Measurements from ENCODE around the gene RAD51B. TPM values are rescaled to one million over a fixed set of nuclear protein-coding genes. Genes with fewer than 3 reads are reported as not detected.

Gene RAD51B
- polyA plus RNA-seq, 3 donors, result 3.6 to 11.6 (median 9.4) TPM

GRCh38 chr14:68198713-68199495 lies 379.3 kb downstream of the RAD51B start:
- H3K9ac ChIP-seq (ENCODE audit: insufficient read depth, low read length, poor library complexity, severe bottlenecking), result no peak overlapping the region

DNA sequence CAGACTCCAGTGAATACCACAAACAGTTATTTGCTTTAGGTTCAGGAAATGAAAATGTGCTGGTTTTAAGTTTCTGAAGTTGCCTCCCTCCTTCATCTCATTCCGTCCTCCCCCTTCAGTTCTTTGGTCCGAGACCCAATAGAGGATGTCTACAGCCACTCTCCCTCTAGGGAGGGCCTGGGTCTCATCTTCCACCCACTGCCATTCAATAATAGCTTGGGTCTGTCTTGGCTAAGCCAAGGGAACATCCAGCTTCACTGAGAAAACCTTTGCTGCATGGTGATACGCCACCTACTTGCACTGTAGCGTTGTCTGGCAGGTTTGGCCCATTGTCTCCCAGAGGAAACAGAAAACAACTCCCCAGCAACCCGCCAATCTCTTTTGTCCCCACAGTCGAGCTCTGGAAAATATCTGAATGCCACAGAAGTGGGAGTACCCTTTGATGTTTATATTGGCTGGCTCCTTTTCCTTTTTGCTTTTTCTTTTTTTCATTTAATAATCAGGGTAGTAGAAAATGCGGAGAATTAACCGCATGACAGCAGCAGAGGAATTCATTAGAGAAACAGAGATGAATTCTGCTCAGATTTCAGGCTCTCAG lies 380.1 kb downstream of the RAD51B start:
- 90% methylated on average over 3 of the region's 8 CpGs for WGBS (ENCODE audit: insufficient coverage)
- Histone ChIP-seq H3K4me3 (replicated peaks in 1 of 3; ENCODE audit: low read depth in 2 of 3, low read length in 3 of 3) (no peak overlapping the region), H3K79me2 (ENCODE audit: insufficient read depth, low read length) (no peaks in the 10 kb centered on the region), H4K20me1 (ENCODE audit: insufficient read depth, low read length) (no peaks in the 10 kb centered on the region), H3K4me2 (replicated peaks; ENCODE audit: extremely low read depth, low read length, poor library complexity, severe bottlenecking) (no peak overlapping the region), H3K27me3 (ENCODE audit: control insufficient read depth in 2 of 2, insufficient read depth in 2 of 2, low read length in 2 of 2) (no peaks in the 10 kb centered on the region), H2AFZ (ENCODE audit: insufficient read depth, low read depth, low read length, poor library complexity, severe bottlenecking) (no peak overlapping the region), H3K9me3 (replicated peaks in 1 of 2; ENCODE audit: control insufficient read depth in 1 of 2, insufficient read depth in 1 of 2, low read length in 2 of 2) (no peaks in the 10 kb centered on the region), H3K9ac (ENCODE audit: insufficient read depth, low read length, poor library complexity, severe bottlenecking) (no peak overlapping the region), H3K27ac (ENCODE audit: low read depth in 1 of 2, low read length in 2 of 2) (no peak overlapping the region), H3K36me3 (replicated peaks in 1 of 2; ENCODE audit: control insufficient read depth in 1 of 2, insufficient read depth in 2 of 2, low read length in 2 of 2) (no peaks in the 10 kb centered on the region), H3K4me1 (ENCODE audit: control insufficient read depth in 1 of 2, insufficient read depth in 2 of 2, low read length in 2 of 2) (no peaks in the 10 kb centered on the region)
- Mint-ChIP-seq H3K4me1 (no peaks in the 10 kb centered on the region), H3K9me3 (no peaks in the 10 kb centered on the region), H3K27ac (no peak overlapping the region), H3K36me3 (no peaks in the 10 kb centered on the region), H3K4me3 (no peak overlapping the region), H3K27me3 (ENCODE audit: low read depth in 3 of 3) (peaks cover 0 to 2% (median 0%) of the 10 kb centered on the region in 3 donors)
- DNase-seq, result no peak
- TF ChIP-seq, protein P1, sequence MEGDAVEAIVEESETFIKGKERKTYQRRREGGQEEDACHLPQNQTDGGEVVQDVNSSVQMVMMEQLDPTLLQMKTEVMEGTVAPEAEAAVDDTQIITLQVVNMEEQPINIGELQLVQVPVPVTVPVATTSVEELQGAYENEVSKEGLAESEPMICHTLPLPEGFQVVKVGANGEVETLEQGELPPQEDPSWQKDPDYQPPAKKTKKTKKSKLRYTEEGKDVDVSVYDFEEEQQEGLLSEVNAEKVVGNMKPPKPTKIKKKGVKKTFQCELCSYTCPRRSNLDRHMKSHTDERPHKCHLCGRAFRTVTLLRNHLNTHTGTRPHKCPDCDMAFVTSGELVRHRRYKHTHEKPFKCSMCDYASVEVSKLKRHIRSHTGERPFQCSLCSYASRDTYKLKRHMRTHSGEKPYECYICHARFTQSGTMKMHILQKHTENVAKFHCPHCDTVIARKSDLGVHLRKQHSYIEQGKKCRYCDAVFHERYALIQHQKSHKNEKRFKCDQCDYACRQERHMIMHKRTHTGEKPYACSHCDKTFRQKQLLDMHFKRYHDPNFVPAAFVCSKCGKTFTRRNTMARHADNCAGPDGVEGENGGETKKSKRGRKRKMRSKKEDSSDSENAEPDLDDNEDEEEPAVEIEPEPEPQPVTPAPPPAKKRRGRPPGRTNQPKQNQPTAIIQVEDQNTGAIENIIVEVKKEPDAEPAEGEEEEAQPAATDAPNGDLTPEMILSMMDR (IDR thresholded peaks at IDR 0.05), result no peak
- intact Hi-C loops (cut with micrococcal nuclease), result no loop called here

More at GRCh38 chr14:68198713-68199495, 379.3 kb downstream of the RAD51B start:
- Mint-ChIP-seq H3K36me3 (no peaks in the 10 kb centered on the region), H3K27me3 (ENCODE audit: low read depth in 3 of 3) (no peaks in the 10 kb centered on the region), H3K4me1 (no peaks in the 10 kb centered on the region), H3K27ac (no peak overlapping the region), H3K4me3 (no peak overlapping the region), H3K9me3 (no peaks in the 10 kb centered on the region)
- no peaks in the 10 kb centered on the region for H3K9me3 ChIP-seq (replicated peaks in 1 of 2; ENCODE audit: control insufficient read depth in 1 of 2, insufficient read depth in 1 of 2, low read length in 2 of 2)
- no peak overlapping the region for H3K4me3 ChIP-seq (replicated peaks in 1 of 3; ENCODE audit: low read depth in 2 of 3, low read length in 3 of 3)
- no peaks in the 10 kb centered on the region for H4K20me1 ChIP-seq (ENCODE audit: insufficient read depth, low read length)
- no peaks in the 10 kb centered on the region for H3K36me3 ChIP-seq (replicated peaks in 1 of 2; ENCODE audit: control insufficient read depth in 1 of 2, insufficient read depth in 2 of 2, low read length in 2 of 2)
- H3K4me2 ChIP-seq (replicated peaks; ENCODE audit: extremely low read depth, low read length, poor library complexity, severe bottlenecking), result no peak overlapping the region
- no peaks in the 10 kb centered on the region for H3K79me2 ChIP-seq (ENCODE audit: insufficient read depth, low read length)
- TF ChIP-seq, protein P1 (IDR thresholded peaks at IDR 0.05), result no peak
- no peaks in the 10 kb centered on the region for H3K27me3 ChIP-seq (ENCODE audit: control insufficient read depth in 2 of 2, insufficient read depth in 2 of 2, low read length in 2 of 2)
- H2AFZ ChIP-seq (ENCODE audit: insufficient read depth, low read depth, low read length, poor library complexity, severe bottlenecking), result no peak overlapping the region
- DNase-seq, result no peak
- intact Hi-C loops (cut with micrococcal nuclease), result no loop called here
- no peaks in the 10 kb centered on the region for H3K4me1 ChIP-seq (ENCODE audit: control insufficient read depth in 1 of 2, insufficient read depth in 2 of 2, low read length in 2 of 2)
- WGBS (ENCODE audit: insufficient coverage), result 100% methylated on average over 2 of the region's 3 CpGs
- no peak overlapping the region for H3K27ac ChIP-seq (ENCODE audit: low read depth in 1 of 2, low read length in 2 of 2)
